GM21528 (cell line): ENCODE data around the gene CTSL.

Source experiments
- ATAC-seq: cut with Tn5 transposase; IDR thresholded peaks from one replicate; pipeline ENCODE4 v1.9.1; 2021; ENCODE audit warnings: mild to moderate bottlenecking, moderate library complexity; ENCODE audit not compliant: unreplicated experiment, low FRiP score

The CTSL gene

GRCh38 chr9:87725900-87726709, at the start of gene CTSL:
Gene CTSL, plus strand, starts transcription at chr9:87726119. Its CDS starts 1,485 bp downstream, at chr9:87727604.
- no peak for ATAC-seq

- ATAC-seq, result no peak
Observed at GRCh38 chr9:87676976-87677775, 48.7 kb upstream of the CTSL start.

- ATAC-seq, result no peak
Observed at GRCh38 chr9:87677776-87678587, 47.9 kb upstream of the CTSL start.

GRCh38 chr9:87678650-87679355, 47.1 kb upstream of the CTSL start:
- no peak for ATAC-seq

- ATAC-seq, result no peak
Observed at GRCh38 chr9:87681271-87682061, 44.5 kb upstream of the CTSL start.

GRCh38 chr9:87682085-87682484, 43.8 kb upstream of the CTSL start:
- ATAC-seq, result no peak

- no peak for ATAC-seq
Observed at GRCh38 chr9:87682618-87683017, 43.3 kb upstream of the CTSL start.

- no peak for ATAC-seq
Observed at GRCh38 chr9:87683751-87684626, 41.9 kb upstream of the CTSL start.

GRCh38 chr9:87684627-87685219, 41.2 kb upstream of the CTSL start:
- ATAC-seq, result no peak

GRCh38 chr9:87685441-87685840, 40.5 kb upstream of the CTSL start:
- no peak for ATAC-seq

- no peak for ATAC-seq
Observed at GRCh38 chr9:87685871-87686519, 39.9 kb upstream of the CTSL start.

- no peak for ATAC-seq
Observed at GRCh38 chr9:87686520-87687090, 39.3 kb upstream of the CTSL start.

- ATAC-seq, result no peak
Observed at GRCh38 chr9:87687207-87687606, 38.7 kb upstream of the CTSL start.

GRCh38 chr9:87694236-87694755, 31.6 kb upstream of the CTSL start:
- no peak for ATAC-seq

- no peak for ATAC-seq
Observed at GRCh38 chr9:87695523-87695922, 30.4 kb upstream of the CTSL start.

GRCh38 chr9:87696641-87697040, 29.3 kb upstream of the CTSL start:
- ATAC-seq, result no peak
